GM12878 (cell line): ENCODE results near the gene NANOGP8.

Source experiments
- CHD2 ChIP-seq: IDR thresholded peaks from 2 replicates; pipeline ENCODE4 v1.6.1; 2011; ENCODE audit warnings: low read depth, low read length, improper control_type of control experiment, borderline replicate concordance
- DPF2 ChIP-seq: fragments of 450-650 bp; IDR thresholded peaks from 2 replicates; pipeline ENCODE4 v1.6.1; 2017; ENCODE audit warnings: mild to moderate bottlenecking
- E2F4 ChIP-seq: IDR thresholded peaks from 2 replicates; pipeline ENCODE4 v1.6.1; 2012; ENCODE audit warnings: low read depth, low read length, improper control_type of control experiment
- EP300 ChIP-seq, 2 experiments: fragments of 150-350 bp in 1 of 2; IDR thresholded peaks; 2 replicates each; pipeline ENCODE4 v1.6.1; 2011 to 2012; ENCODE audit warnings: low read depth in 2 of 2, low read length in 2 of 2, borderline replicate concordance in 1 of 2, improper control_type of control experiment in 1 of 2, inconsistent platforms in 1 of 2; ENCODE audit not compliant: control insufficient read depth in 1 of 2
- FOXK2 ChIP-seq: fragments of 450-650 bp; IDR thresholded peaks from 2 replicates; pipeline ENCODE4 v1.6.1; 2017; ENCODE audit warnings: mild to moderate bottlenecking, moderate library complexity
- GABPA ChIP-seq: IDR thresholded peaks from 2 replicates; pipeline ENCODE4 v1.6.1; 2014; ENCODE audit warnings: antibody characterized with exemption, low read depth, mild to moderate bottlenecking, inconsistent platforms
- IRF3 ChIP-seq: fragments of 450-650 bp; IDR thresholded peaks from 2 replicates; pipeline ENCODE4 v1.6.1; 2014; ENCODE audit warnings: mild to moderate bottlenecking
- MAX ChIP-seq: IDR thresholded peaks from 2 replicates; pipeline ENCODE4 v1.6.1; 2012; ENCODE audit warnings: low read depth, low read length, improper control_type of control experiment
- POLR2A ChIP-seq: IDR thresholded peaks from 2 replicates; pipeline ENCODE4 v1.6.1; 2011; ENCODE audit warnings: low read depth, mild to moderate bottlenecking, low read length
- SREBF2 ChIP-seq: IDR thresholded peaks from 2 replicates; pipeline ENCODE4 v1.6.1; 2012; ENCODE audit warnings: mild to moderate bottlenecking, low read length
- TAF1 ChIP-seq: IDR thresholded peaks from 2 replicates; pipeline ENCODE4 v1.6.1; 2011; ENCODE audit warnings: mild to moderate bottlenecking, low read depth, low read length, borderline replicate concordance
- TF ChIP-seq, protein P1 (sequence below), 3 experiments: IDR thresholded peaks in 2 of 3; conservative IDR thresholded peaks in 1 of 3; 2 replicates each; pipeline ENCODE4 v1.5.1; 2011; ENCODE audit warnings: low read depth in 3 of 3, low read length in 3 of 3, mild to moderate bottlenecking in 3 of 3, control low read depth in 2 of 3, moderate library complexity in 2 of 3, inconsistent platforms in 1 of 3, mixed read lengths in 1 of 3; ENCODE audit not compliant: control insufficient read depth in 2 of 3, insufficient read depth in 1 of 3; ENCODE audit errors: extremely low read depth in 1 of 3

DNA sequence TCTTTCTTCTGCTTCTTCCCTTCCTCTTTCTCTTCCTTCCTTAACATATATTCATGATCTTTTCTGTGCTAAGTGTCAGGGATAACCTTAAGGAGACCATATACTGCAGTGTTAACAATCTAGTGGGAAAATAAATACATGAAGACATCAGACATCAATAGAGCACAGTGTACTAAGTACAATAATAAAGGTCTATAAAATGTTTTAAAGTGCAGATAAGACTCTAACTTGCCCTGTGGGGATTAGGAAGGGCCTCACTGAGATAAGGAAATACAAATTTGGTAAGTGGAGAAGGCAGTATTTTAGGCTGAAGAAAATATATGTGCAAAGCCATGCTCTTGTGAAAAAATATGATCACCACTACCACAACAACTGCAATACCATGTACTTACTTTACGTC is 49.2 kb upstream of the NANOGP8 start:
- no peak for TF ChIP-seq FOXK2
- TF ChIP-seq TAF1 = no peak
- TF ChIP-seq, protein P1, sequence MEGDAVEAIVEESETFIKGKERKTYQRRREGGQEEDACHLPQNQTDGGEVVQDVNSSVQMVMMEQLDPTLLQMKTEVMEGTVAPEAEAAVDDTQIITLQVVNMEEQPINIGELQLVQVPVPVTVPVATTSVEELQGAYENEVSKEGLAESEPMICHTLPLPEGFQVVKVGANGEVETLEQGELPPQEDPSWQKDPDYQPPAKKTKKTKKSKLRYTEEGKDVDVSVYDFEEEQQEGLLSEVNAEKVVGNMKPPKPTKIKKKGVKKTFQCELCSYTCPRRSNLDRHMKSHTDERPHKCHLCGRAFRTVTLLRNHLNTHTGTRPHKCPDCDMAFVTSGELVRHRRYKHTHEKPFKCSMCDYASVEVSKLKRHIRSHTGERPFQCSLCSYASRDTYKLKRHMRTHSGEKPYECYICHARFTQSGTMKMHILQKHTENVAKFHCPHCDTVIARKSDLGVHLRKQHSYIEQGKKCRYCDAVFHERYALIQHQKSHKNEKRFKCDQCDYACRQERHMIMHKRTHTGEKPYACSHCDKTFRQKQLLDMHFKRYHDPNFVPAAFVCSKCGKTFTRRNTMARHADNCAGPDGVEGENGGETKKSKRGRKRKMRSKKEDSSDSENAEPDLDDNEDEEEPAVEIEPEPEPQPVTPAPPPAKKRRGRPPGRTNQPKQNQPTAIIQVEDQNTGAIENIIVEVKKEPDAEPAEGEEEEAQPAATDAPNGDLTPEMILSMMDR (IDR thresholded peaks at IDR 0.05 in 2 of 3, conservative IDR thresholded peaks at IDR 0.05 in 1 of 3; ENCODE audit: control insufficient read depth in 2 of 3, extremely low read depth in 1 of 3, insufficient read depth in 1 of 3, low read depth in 3 of 3, low read length in 3 of 3) = no peak
- TF ChIP-seq POLR2A = no peak
- TF ChIP-seq E2F4 = no peak
- no peak for TF ChIP-seq MAX
- no peak for TF ChIP-seq GABPA
- no peak for TF ChIP-seq SREBF2
- TF ChIP-seq EP300 (IDR thresholded peaks at IDR 0.05; ENCODE audit: borderline replicate concordance in 1 of 2, control insufficient read depth in 1 of 2, low read depth in 2 of 2, low read length in 2 of 2) = no peak
- TF ChIP-seq CHD2 = no peak
- TF ChIP-seq IRF3 = no peak
- TF ChIP-seq DPF2 = no peak
